Stromal cell of bone marrow (primary cell): ENCODE data around the gene NOPCHAP1.
"Not testable (repeated sequence)": the region's sequence is repeated elsewhere in the genome, so short reads cannot be mapped to it uniquely, and the experiment has no call there.

ENCODE experiments used
- DNase-seq: peaks from one replicate; pipeline ENCODE4 v3.0.0-alpha.2; 2012; ENCODE audit warnings: low read depth

NOPCHAP1 gene, protein sequence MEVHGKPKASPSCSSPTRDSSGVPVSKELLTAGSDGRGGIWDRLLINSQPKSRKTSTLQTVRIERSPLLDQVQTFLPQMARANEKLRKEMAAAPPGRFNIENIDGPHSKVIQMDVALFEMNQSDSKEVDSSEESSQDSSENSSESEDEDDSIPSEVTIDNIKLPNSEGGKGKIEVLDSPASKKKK

DNA sequence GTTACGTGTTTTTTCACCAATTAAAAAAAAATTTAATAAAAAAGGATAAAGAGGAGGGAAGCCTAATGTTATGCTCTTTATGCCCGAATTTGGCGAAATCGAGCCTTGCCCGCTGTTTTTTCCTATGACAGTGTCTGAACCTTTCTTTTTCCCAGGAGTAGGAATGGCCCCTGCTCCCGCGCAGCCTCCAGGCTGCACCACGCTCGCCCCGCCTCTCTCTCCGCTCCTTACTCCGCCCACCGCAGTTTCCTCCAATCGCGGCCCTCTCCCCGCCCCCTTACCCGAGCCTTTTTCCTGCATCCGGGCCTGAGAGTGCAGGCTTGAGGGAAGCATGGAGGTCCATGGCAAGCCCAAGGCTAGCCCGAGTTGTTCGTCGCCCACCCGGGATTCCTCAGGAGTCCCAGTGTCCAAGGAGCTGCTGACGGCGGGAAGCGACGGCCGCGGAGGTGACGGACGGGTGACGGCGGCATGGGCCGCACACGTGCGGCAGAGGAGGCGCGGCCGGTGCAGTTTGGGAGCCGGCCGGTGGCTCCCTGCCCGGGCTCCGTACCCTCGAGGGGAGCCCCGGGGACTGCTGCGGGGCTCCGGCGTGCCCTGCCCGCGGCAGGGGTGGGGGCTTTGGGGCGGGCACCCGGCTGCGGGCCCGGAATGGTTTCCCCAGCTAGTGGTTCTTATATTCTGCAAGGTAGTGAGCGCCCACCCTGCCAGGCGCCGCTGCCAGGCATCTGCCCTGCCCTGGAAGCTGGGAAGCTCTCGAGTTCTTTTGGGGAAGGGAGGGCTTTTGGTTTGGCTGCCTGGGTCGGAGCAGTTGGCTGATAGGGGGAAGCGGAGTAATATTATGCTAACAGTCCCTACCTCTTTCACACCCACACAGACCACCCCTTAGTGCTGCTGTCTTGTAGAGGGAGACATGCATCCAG lies at the start of gene NOPCHAP1:
TSS of gene NOPCHAP1 (plus strand) at position 295 of the 920 bp plus-strand sequence. CDS start at position 332, 37 bp downstream.
- DNase-seq: peak; percentile 67

GRCh38 chr12:104938371-104938770 lies 47.7 kb upstream of the NOPCHAP1 start:
- no peak for DNase-seq

DNA sequence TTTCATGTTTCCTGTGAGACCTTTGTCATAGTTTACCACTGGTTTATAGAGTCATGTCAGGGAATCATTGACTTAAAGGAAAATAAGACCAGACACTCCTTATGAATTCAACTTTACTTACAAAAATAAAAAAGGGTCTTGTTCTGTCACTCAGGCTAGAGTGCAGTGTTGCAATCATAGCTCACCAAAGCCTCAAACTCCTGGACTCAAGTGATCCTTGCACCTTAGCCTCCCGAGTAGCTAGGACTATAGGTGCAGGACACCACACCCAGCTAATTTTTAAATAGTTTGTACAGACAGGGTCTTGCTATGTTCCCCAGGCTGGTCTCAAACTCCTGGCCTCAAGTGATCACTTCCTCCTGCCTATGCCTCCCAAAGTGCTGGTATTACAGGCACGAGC lies 47.0 kb upstream of the NOPCHAP1 start:
- DNase-seq: no peak

GRCh38 chr12:104941454-104941853 lies 44.7 kb upstream of the NOPCHAP1 start:
- DNase-seq: no peak

- DNase-seq: no peak
These were observed 44.0 kb upstream of the NOPCHAP1 start for GRCh38 chr12:104942075-104942474.

DNA sequence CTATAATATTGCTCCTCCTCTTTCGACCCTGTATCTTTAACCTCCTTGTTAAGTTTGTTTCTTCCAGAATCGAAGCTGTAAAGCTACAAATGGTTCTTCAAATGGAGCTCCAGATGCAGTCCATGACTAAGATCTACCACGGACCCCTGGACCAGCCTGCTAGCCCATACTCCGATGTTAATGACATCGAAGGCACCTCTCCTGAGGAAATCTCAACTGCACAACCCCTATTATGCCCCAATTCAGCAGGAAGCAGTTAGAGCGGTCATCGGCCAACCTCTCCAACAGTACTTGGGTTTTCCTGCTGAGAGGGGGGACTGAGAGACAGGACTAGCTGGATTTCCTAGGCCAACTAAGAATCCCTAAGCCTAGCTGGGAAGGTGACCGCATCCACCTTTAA lies 42.7 kb upstream of the NOPCHAP1 start:
- DNase-seq: not testable (repeated sequence)

DNA sequence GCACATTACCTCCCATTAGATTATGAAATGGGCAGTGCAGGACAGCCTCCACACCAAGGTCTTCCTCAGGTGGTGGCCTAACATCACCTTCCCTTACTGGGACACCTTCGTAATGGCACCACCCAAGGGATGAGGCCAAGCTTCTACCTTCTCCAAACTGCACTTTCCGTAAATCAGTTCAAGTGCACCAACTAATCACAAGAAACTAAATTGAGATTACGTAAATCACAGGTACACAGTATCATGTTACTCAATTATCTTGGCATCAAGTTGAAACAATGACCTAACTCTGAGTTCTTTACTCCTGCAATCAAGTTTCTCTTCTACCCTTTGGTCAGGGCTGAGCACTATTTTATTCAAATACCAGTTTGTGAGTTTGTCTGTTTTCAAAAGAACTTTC lies 41.9 kb upstream of the NOPCHAP1 start:
- no peak for DNase-seq

GRCh38 chr12:104948716-104949115 lies 37.4 kb upstream of the NOPCHAP1 start:
- DNase-seq: not testable (repeated sequence)

DNA sequence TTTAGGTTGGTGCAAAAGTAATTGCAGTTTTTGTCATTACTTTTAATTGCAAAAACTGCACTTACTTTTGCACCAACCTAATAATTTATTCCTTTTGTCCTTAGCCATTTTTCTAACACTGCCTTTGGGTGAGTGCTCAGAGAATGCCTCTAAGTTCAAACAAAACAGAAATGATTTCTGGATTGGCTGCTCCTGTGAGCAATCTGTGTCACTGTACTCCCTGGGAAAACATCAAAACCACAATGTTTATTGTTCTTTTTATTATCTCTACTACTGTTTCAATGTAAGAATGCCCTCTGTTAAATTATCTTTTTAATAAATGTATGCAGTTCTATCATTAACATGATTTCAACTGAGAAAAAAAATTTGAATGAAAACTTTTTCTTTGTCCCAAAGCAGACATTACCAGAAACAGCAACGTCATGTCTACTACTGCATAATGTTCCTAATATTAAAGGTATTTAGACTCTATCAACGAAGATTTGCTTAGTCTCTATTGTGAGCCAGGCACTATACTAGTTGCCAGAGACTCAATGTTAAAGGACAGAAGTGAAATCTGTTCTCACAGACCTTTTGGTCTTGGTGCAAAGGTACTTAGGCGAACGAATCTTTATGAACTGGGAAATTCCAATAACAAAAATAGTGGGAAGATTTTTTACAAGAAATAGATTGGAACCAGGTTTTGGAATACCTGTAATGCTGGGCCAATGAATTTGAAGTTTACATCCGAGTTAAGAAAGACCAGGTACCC lies 34.2 kb upstream of the NOPCHAP1 start:
- DNase-seq: no peak

DNA sequence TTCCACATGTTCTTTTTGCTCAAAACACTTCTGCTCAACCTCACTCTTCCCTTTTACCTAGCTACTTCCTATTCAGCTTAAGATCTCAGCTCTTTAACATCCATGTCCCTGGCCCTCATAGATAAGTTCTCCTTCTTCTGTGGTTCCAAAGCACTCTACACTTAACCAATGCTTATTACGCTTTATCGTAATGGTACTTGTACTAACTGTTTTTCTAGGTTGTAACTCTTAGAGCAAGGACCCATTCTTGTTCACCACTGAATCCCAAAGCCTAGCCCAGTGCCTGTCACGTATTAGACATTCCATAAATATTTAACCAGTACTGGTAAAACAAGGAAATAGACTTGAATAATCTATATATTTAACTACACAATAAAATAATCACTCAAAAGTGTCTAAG lies 33.3 kb upstream of the NOPCHAP1 start:
- no peak for DNase-seq

- DNase-seq: no peak
These were observed 32.8 kb upstream of the NOPCHAP1 start for GRCh38 chr12:104953323-104953722.

- no peak for DNase-seq
These were observed 30.4 kb upstream of the NOPCHAP1 start for GRCh38 chr12:104955703-104956102.

- no peak for DNase-seq
These were observed 29.0 kb upstream of the NOPCHAP1 start for GRCh38 chr12:104956870-104957718.

DNA sequence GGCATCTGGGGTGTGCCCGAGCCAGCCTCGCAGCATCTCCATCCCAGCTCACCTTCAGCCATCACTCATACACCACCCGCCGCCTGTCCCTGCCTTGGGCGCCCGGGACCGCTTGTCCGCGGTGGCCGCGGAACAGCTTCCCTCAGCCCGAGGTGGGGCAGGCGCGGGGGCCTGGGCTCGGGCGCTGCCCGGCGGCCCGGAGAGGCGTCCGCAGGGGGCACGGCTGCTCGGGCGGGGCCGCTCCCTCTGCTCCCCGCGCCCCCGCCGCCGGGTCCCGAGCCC lies 28.5 kb upstream of the NOPCHAP1 start:
- DNase-seq: no peak

DNA sequence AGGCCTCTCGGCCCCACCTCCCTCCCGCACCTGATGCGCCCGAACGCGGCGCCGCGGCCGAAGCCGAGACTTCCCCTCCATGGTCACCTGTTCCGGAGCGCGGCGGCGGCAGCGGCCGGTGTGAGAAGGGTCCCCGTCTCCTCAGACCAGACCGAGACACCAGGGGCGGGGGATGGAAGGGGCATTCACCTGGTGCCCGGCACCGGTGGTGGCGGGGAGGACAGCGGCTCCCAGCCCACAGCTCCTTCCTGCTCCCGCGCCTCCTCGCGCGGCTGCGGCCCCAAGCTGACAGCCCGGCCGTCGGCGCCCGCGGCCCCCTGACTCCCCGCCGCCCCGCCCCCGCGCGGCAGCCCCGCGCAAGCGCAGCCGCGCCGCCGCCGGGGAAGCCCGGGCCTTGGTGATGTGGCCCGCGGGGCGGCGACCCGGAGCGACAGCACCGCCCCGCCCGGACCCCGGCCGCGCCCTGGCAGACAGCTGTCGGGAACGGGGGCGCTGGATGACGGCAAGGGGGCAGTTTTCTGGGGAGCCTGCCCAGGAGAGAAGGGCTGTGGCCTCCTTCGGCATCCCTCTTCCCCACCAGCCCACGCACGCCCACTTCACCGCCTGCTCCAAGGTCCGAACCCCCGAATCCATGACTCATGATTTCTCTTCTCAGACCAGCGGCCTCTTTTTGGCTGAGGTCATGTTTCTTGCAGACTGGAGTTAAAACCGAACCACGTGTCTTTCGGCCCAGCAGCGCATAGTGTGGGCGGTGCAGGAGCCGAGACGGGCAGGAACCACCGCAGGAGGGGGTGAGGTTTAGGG lies 27.9 kb upstream of the NOPCHAP1 start, which contains the start of gene SLC41A2:
TSS of gene SLC41A2 (minus strand) at position 290 of the 804 bp plus-strand sequence. CDS start 29,763 bp downstream, outside the sequence.
- peak; percentile 92 for DNase-seq

DNA sequence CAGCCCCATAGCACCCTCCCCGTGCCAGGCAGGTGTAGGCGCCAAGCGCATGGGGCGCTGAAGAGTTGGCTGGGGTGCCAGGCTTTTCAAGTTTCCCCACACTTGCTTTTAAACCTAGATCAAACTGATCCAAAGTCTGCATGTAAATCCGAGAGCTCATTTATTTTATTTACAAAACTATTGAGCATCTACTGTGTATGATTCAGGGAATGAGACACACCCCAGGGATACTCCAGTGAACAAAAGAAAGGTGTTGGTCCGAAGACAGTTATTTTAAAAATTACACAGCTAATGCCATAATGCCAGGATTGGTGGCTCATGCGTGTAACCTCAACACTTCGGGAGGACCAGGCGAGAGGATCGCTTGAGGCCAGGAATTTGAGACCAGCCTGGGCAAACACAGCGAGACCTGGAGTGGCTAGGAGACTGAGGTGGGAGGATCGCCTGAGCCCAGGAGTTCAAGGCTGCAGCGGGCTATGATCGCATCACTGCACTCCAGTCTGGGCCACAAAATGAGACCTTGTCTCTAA lies 27.2 kb upstream of the NOPCHAP1 start:
- DNase-seq: no peak

DNA sequence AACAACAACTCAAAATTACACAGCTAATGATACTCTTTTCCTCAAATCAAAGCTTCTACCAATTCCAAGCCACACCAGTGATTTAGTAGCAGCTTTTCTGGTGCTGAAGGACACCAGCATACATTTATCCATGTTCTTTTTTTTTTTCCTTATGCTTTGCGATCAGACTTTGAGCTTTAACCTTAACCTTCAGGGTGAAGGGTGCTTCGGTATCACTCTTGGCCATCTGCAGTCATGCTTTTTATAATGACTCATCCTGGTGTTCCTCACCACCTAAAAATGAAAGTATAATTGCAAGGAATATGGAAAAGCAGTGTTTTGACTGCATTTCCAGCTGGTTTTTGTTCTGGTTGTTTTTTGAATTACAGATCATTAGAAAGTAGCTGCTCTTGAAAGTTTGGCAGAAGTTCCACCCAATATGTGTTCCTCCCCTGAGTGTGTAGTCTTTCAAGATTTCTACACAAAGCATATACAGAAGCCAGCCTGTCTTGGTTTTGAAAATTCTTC lies 26.7 kb upstream of the NOPCHAP1 start:
- peak; percentile 38 for DNase-seq

GRCh38 chr12:104960464-104960863 lies 25.7 kb upstream of the NOPCHAP1 start:
- no peak for DNase-seq

DNA sequence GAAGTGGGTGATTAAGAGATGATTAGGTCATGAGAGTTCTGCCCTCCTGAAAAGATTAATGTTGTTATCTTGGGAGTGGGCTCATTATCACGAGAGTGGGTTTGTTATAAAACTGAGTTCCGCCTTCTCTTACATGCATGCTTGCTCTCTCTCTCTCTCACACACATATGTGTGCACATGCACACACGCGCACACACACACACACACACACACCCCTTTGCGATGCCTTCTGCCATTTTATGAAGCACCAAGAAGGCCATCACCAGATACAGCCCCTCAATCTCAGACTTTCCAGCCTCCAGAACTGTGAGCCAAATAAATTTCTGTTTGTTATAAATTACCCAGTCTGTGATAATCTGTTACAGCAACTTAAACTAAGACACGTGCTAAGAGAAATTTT lies 22.4 kb upstream of the NOPCHAP1 start:
- no peak for DNase-seq

- DNase-seq: no peak
These were observed 21.8 kb upstream of the NOPCHAP1 start for GRCh38 chr12:104964167-104964855.
